HFFc6 (cell line): ENCODE measurements around the gene CCDC28B. TPM values are rescaled to one million over a fixed set of nuclear protein-coding genes. Genes with fewer than 3 reads are reported as not detected.

Experiments used
- DNase-seq: peaks from one replicate; pipeline ENCODE4 v3.0.0-alpha.2; 2018
- H3K27ac Mint-ChIP-seq: 2 replicates; pipeline ENCODE4 v1.8.0; 2020; ENCODE audit warnings: mild to moderate bottlenecking, mixed read lengths
- H3K27me3 Mint-ChIP-seq: 2 replicates; pipeline ENCODE4 v1.8.0; 2021; ENCODE audit warnings: mild to moderate bottlenecking, moderate library complexity, mixed read lengths; ENCODE audit not compliant: insufficient read depth
- H3K36me3 Mint-ChIP-seq: 2 replicates; pipeline ENCODE4 v1.8.0; 2021; ENCODE audit warnings: low read depth, mixed read lengths
- H3K4me1 Mint-ChIP-seq: 2 replicates; pipeline ENCODE4 v1.8.0; 2020; ENCODE audit warnings: low read depth, mixed read lengths
- H3K4me3 Mint-ChIP-seq: 2 replicates; pipeline ENCODE4 v1.8.0; 2020; ENCODE audit warnings: mild to moderate bottlenecking, moderate library complexity, mixed read lengths
- H3K9me3 Mint-ChIP-seq: 2 replicates; pipeline ENCODE4 v1.8.0; 2020; ENCODE audit warnings: mild to moderate bottlenecking, mixed read lengths
- CTCF ChIP-seq: fragments of 200-600 bp; sonication (generic); IDR thresholded peaks from 2 replicates; pipeline ENCODE4 v1.5.0; 2021; ENCODE audit warnings: antibody characterized with exemption, mild to moderate bottlenecking
- total RNA-seq, 6 experiments: library from RNA; stranded (reverse); fragmentation: NEBNext Ultra II Directional; extraction: Animal tissue kit (Norgen Biotek cat#: 25700); gene quantifications; 2 replicates in 1 of 6; 3 replicates in 5 of 6; pipeline ENCODE4 v1.2.3, GENCODE V29; 2021

Gene CCDC28B
- total RNA-seq, 6 experiments from 2014 or later: 12.5 to 15.7 (median 15.3) TPM

- Mint-ChIP-seq H3K4me1 (peaks cover 40% of the 10 kb centered on the region), H3K4me3 (no peak overlapping the region), H3K27ac (peak overlapping the region; percentile 83; the same call in 1 of the 2 replicates), H3K9me3 (no peaks in the 10 kb centered on the region), H3K27me3 (peaks cover 1% of the 10 kb centered on the region; the same call in 1 of the 2 replicates), H3K36me3 (no peaks in the 10 kb centered on the region)
- TF ChIP-seq CTCF: no peak
- no peak for DNase-seq
Observed at GRCh38 chr1:32247452-32247851, 47.1 kb downstream of the CCDC28B start.

GRCh38 chr1:32247983-32248889 lies 47.8 kb downstream of the CCDC28B start:
- peak; percentile 53 for DNase-seq
- Mint-ChIP-seq H3K9me3 (no peaks in the 10 kb centered on the region), H3K4me3 (no peak overlapping the region), H3K4me1 (peaks cover 38% of the 10 kb centered on the region), H3K36me3 (no peaks in the 10 kb centered on the region), H3K27me3 (peaks cover 1% of the 10 kb centered on the region; the same call in 1 of the 2 replicates), H3K27ac (no peak overlapping the region)
- peak; percentile 88 for TF ChIP-seq CTCF

GRCh38 chr1:32249831-32250525 lies 49.6 kb downstream of the CCDC28B start:
- DNase-seq: no peak
- H3K36me3 Mint-ChIP-seq: no peaks in the 10 kb centered on the region
- no peak overlapping the region for H3K27ac Mint-ChIP-seq
- peaks cover 38% of the 10 kb centered on the region for H3K4me1 Mint-ChIP-seq
- no peak for TF ChIP-seq CTCF
- H3K4me3 Mint-ChIP-seq: no peak overlapping the region
- peaks cover 1% of the 10 kb centered on the region; the same call in 1 of the 2 replicates for H3K27me3 Mint-ChIP-seq
- H3K9me3 Mint-ChIP-seq: no peaks in the 10 kb centered on the region

DNA sequence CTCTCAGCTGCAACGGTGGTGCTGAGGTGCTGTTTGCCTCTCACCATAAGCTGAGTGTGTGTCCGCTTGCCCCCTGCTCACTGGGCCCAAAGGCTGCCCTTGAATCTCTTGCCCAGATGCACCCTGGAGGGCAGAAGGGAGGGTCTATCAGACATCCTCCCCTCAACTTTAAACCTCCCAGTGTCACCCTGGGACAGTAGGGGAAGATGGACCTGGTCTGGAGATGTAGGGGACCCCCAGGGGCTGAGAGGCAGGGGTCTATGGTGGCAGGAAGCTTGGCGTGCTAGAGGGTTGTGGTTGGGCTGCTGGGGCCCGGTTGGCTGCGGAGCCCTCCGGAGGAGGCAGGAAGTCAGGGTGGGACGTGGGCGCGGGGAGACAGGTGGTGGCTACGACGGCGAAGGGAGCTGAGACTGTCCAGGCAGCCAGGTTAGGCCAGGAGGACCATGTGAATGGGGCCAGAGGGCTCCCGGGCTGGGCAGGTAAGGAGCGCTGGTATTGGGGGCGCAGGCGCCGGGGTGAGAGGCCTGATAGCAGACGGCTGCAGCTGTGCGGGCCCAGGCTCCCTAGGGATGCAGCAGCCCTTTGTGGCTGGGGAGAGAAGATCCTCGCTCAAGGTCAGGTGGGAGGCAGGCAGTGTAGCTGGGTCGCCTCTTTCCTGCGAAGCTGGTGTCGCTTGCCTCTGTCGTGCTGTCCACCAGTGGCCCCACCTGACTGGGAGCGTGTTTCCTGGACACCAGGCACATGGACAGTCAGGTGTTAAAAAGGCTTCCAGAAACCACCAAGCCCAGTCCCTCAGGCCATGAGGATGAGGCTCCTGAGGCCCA lies 50.7 kb downstream of the CCDC28B start, which contains the start of gene LCK:
TSS of gene LCK (plus strand) at position 373 of the 824 bp plus-strand sequence. CDS start 23,065 bp downstream, outside the sequence.
- peaks cover 1% of the 10 kb centered on the region; the same call in 1 of the 2 replicates for H3K27me3 Mint-ChIP-seq
- no peak for TF ChIP-seq CTCF
- no peaks in the 10 kb centered on the region for H3K9me3 Mint-ChIP-seq
- H3K4me1 Mint-ChIP-seq: peaks cover 34% of the 10 kb centered on the region
- no peaks in the 10 kb centered on the region for H3K36me3 Mint-ChIP-seq
- no peak within 1 kb of the TSS for H3K27ac Mint-ChIP-seq
- H3K4me3 Mint-ChIP-seq: no peak within 1 kb of the TSS
- DNase-seq: no peak

Other genes with a start within 250 kb of the CCDC28B start
- gene KHDRBS1, start 186.7 kb upstream of the CCDC28B start, total RNA-seq: 100 to 1,000 TPM; 119 to 160 (median 148) TPM
- gene TMEM39B, start 127.7 kb upstream of the CCDC28B start, total RNA-seq: 10 to 100 TPM; 17.6 to 23.2 (median 20.8) TPM
- gene KPNA6, start 92.5 kb upstream of the CCDC28B start, total RNA-seq: 100 to 1,000 TPM; 116 to 132 (median 122) TPM
- 10 to 100 TPM; 89.4 to 95.2 (median 93.0) TPM for gene TXLNA, start 20.9 kb upstream of the CCDC28B start, total RNA-seq
- 1 to 10 TPM in 5 of 6 experiments, under 1 TPM in 1; 0.81 to 2.4 (median 2.2) TPM for gene IQCC, start 5.1 kb downstream of the CCDC28B start, total RNA-seq
- gene DCDC2B, start 8.5 kb downstream of the CCDC28B start, total RNA-seq: not detected
- 10 to 100 TPM; 18.5 to 23.7 (median 20.3) TPM for gene TMEM234, start 21.8 kb downstream of the CCDC28B start, total RNA-seq
- gene EIF3I, start 21.8 kb downstream of the CCDC28B start, total RNA-seq: 100 to 1,000 TPM; 279 to 313 (median 285) TPM
- gene FAM167B, start 46.6 kb downstream of the CCDC28B start, total RNA-seq: 1 to 10 TPM; 1.1 to 2.1 (median 1.5) TPM
- gene LCK, start 50.7 kb downstream of the CCDC28B start, total RNA-seq: not detected
- gene HDAC1, start 91.5 kb downstream of the CCDC28B start, total RNA-seq: 10 to 100 TPM; 78.5 to 94.9 (median 92.2) TPM
- 10 to 100 TPM in 4 of 6 experiments, 1 to 10 TPM in 2; 7.8 to 12.8 (median 11.4) TPM for gene MARCKSL1, start 135.6 kb downstream of the CCDC28B start, total RNA-seq
- 1 to 10 TPM; 1.1 to 3.0 (median 1.7) TPM for gene FAM229A, start 161.9 kb downstream of the CCDC28B start, total RNA-seq
- 1 to 10 TPM in 1 of 6 experiments, under 1 TPM in 5; 0.38 to 1.2 (median 0.72) TPM for gene TSSK3, start 161.9 kb downstream of the CCDC28B start, total RNA-seq
- 10 to 100 TPM; 52.9 to 65.5 (median 60.1) TPM for gene BSDC1, start 193.8 kb downstream of the CCDC28B start, total RNA-seq